Esophagus squamous epithelium (tissue), 5 donors: ENCODE data around the gene SRMS. TPM values are rescaled to one million over a fixed set of nuclear protein-coding genes. Genes with fewer than 3 reads are reported as not detected.

ENCODE experiments used
- DNase-seq: peaks from one replicate; lab custom pipeline; 2025; lab: John Stamatoyannopoulos, UW
- H3K27ac ChIP-seq, 4 donors: fragments of 200-600 bp; sonication (generic); one replicate each; pipeline ENCODE4 v1.5.1; 2016 to 2019; ENCODE audit warnings: mild to moderate bottlenecking in 1 of 4
- H3K27me3 ChIP-seq, 4 donors: fragments of 200-600 bp; sonication (generic); 1 replicate in 3 of 4; 2 replicates in 1 of 4; pipeline versions ENCODE4 v1.5.1 to v1.6.0; 2017 to 2021; ENCODE audit warnings: antibody characterized with exemption in 1 of 4
- H3K36me3 ChIP-seq, 3 donors: fragments of 200-600 bp; sonication (generic); one replicate each; pipeline ENCODE4 v1.5.1; 2016 to 2019
- H3K4me1 ChIP-seq, 3 donors: fragments of 200-600 bp; sonication (generic); one replicate each; pipeline ENCODE4 v1.5.1; 2017 to 2019
- H3K4me3 ChIP-seq, 4 donors: fragments of 200-600 bp; sonication (generic); 1 replicate in 3 of 4; 2 replicates in 1 of 4; pipeline ENCODE4 v1.5.1; 2016 to 2019; ENCODE audit warnings: mild to moderate bottlenecking in 2 of 4, moderate library complexity in 1 of 4
- H3K9me3 ChIP-seq, 3 donors: fragments of 200-600 bp; sonication (generic); one replicate each; pipeline ENCODE4 v1.5.1; 2016 to 2019
- CTCF ChIP-seq, 6 experiments: fragments of 450-650 bp in 4 of 6; fragments of 200-600 bp in 2 of 6; sonication (generic) in 2 of 6; IDR thresholded peaks; one replicate each; pipeline ENCODE4 v1.5.1; 2016 to 2019; ENCODE audit warnings: antibody characterized with exemption in 6 of 6, mild to moderate bottlenecking in 4 of 6, moderate library complexity in 4 of 6
- POLR2A ChIP-seq, 4 donors: fragments of 450-650 bp; IDR thresholded peaks; one replicate each; pipeline ENCODE4 v1.6.1; 2017; ENCODE audit warnings: antibody characterized with exemption in 4 of 4, mild to moderate bottlenecking in 4 of 4, moderate library complexity in 3 of 4
- WGBS, 2 donors: methylation state at CpG; one replicate each; pipeline ENCODE4 v1.1.5; 2018; 5-methylcytosine and 5-hydroxymethylcytosine counted together
- intact Hi-C: fragments of 100-400 bp; cut with DNase I; formaldehyde crosslinking; loops from one replicate; pipeline ENCODE4 v1.15.0; 2022
- total RNA-seq, 4 donors: library from RNA; depleted of rRNA; stranded (reverse); fragments of >200 nt; gene quantifications; one replicate each; pipeline ENCODE4 v1.1.0, GENCODE V29; 2016
- donor health status: DM: yes; HTN: yes; CAD: no.

Gene SRMS
- total RNA-seq, 4 donors from 2014 or later: not detected

GRCh38 chr20:63544958-63545516, 2.5 kb downstream of the SRMS start:
- no peak for DNase-seq
- intact Hi-C loops: no loop called here
- Histone ChIP-seq H3K27ac (no peak overlapping the region), H3K4me1 (peaks cover 0 to 54% (median 15%) of the 10 kb centered on the region in 3 donors), H3K9me3 (no peaks in the 10 kb centered on the region), H3K36me3 (no peaks in the 10 kb centered on the region), H3K27me3 (peaks cover 0 to 94% (median 0%) of the 10 kb centered on the region in 4 donors), H3K4me3 (no peak overlapping the region)
- TF ChIP-seq CTCF (IDR thresholded peaks at IDR 0.05) (no peak), POLR2A (IDR thresholded peaks at IDR 0.05) (no peak)
- 20 to 56% methylated on average over 3 to 4 of the region's 19 CpGs for WGBS, 2 donors

DNA sequence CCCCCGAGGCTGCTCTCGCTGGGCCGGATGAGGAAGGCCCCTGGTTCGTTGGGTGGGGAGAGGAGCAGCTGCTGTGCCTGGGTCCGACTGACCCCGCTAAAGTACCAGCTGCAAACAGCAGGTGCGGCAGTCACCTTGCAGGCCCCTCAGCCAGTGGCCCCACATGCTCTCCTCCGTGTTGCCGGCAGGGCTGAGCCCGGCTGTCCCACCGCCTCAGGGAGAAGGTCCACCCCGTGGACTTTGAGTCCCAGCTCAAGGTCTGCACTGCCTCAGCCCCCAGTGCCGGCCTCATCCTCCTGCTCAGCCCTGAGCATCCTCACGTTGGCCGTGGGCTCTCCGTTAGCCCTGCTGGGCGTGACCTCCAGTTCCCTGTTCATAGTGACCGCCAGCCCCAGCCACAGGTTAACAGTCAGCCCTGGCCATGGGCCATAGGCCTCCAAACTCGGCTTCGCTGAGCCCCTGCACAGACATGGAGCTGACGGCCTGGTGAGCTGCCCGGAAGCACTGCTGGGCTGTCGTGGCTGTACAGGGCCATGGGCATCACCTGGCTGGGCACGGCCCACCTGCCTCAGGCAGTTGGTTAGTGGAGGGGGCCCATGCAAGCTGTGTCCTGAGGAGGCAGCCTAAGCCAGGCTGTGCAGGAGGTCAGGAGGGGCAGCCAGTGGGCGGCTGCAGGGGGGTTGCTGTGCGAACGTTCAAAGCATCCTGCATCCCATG, 3.1 kb downstream of the SRMS start:
- no peak for TF ChIP-seq POLR2A (IDR thresholded peaks at IDR 0.05)
- no peak for TF ChIP-seq CTCF (IDR thresholded peaks at IDR 0.05)
- Histone ChIP-seq H3K4me1 (peaks cover 0 to 60% (median 15%) of the 10 kb centered on the region in 3 donors), H3K4me3 (no peak overlapping the region), H3K27ac (no peak overlapping the region), H3K36me3 (no peaks in the 10 kb centered on the region), H3K9me3 (no peaks in the 10 kb centered on the region), H3K27me3 (peaks cover 0 to 94% (median 0%) of the 10 kb centered on the region in 4 donors)
- intact Hi-C loops: no loop called here
- WGBS, 2 donors: 60 to 75% methylated on average over 2 to 4 of the region's 27 CpGs
- no peak for DNase-seq

GRCh38 chr20:63543733-63544132, 3.8 kb downstream of the SRMS start:
- Histone ChIP-seq H3K4me3 (no peak overlapping the region), H3K9me3 (no peaks in the 10 kb centered on the region), H3K27me3 (peaks cover 0 to 93% (median 0%) of the 10 kb centered on the region in 4 donors), H3K36me3 (no peaks in the 10 kb centered on the region), H3K4me1 (peaks cover 3 to 67% (median 19%) of the 10 kb centered on the region in 3 donors), H3K27ac (no peak overlapping the region)
- TF ChIP-seq CTCF (IDR thresholded peaks at IDR 0.05) (no peak), POLR2A (IDR thresholded peaks at IDR 0.05) (no peak)
- intact Hi-C loops: no loop called here
- no peak for DNase-seq
- 87 to 88% methylated on average over 6 of the region's 6 CpGs for WGBS, 2 donors

GRCh38 chr20:63543131-63543530, 4.4 kb downstream of the SRMS start:
- 60% methylated on average over 1 of the region's 10 CpGs; no CpG with 5 or more reads in 1 of the 2 donors for WGBS, 2 donors
- DNase-seq: no peak
- intact Hi-C loops: no loop called here

More at GRCh38 chr20:63543131-63543530, 4.4 kb downstream of the SRMS start:
- Histone ChIP-seq H3K27ac (no peak overlapping the region), H3K27me3 (peaks cover 0 to 87% (median 0%) of the 10 kb centered on the region in 4 donors), H3K36me3 (no peaks in the 10 kb centered on the region), H3K4me3 (no peak overlapping the region), H3K9me3 (no peaks in the 10 kb centered on the region), H3K4me1 (peaks cover 9 to 73% (median 24%) of the 10 kb centered on the region in 3 donors)
- TF ChIP-seq POLR2A (IDR thresholded peaks at IDR 0.05) (no peak), CTCF (IDR thresholded peaks at IDR 0.05) (no peak)
